Chondrocyte (in vitro differentiated cells): ENCODE measurements around the gene ATP5IF1. TPM values are rescaled to one million over a fixed set of nuclear protein-coding genes. Genes with fewer than 3 reads are reported as not detected.

Experiments used
- DNase-seq: peaks from one replicate; pipeline ENCODE4 v3.0.0; 2021; ENCODE audit warnings: mixed read lengths, low spot score
- H3K27ac Mint-ChIP-seq: one replicate; pipeline ENCODE4 v1.8.0; 2021; ENCODE audit warnings: mild to moderate bottlenecking, moderate library complexity, mixed read lengths; ENCODE audit not compliant: unreplicated experiment
- H3K27me3 Mint-ChIP-seq: 2 replicates; pipeline ENCODE4 v1.8.0; 2021; ENCODE audit warnings: low read depth, mixed read lengths
- H3K36me3 Mint-ChIP-seq: 2 replicates; pipeline ENCODE4 v1.8.0; 2021; ENCODE audit warnings: low read depth, mixed read lengths
- H3K4me1 Mint-ChIP-seq: 2 replicates; pipeline ENCODE4 v1.8.0; 2021; ENCODE audit warnings: low read depth, mild to moderate bottlenecking, mixed read lengths
- H3K4me3 Mint-ChIP-seq: one replicate; pipeline ENCODE4 v1.8.0; 2021; ENCODE audit warnings: mild to moderate bottlenecking, moderate library complexity, mixed read lengths; ENCODE audit not compliant: unreplicated experiment
- H3K9me3 Mint-ChIP-seq: 2 replicates; pipeline ENCODE4 v1.8.0; 2021; ENCODE audit warnings: low read depth, mixed read lengths
- CTCF ChIP-seq: fragments of 200-600 bp; sonication (generic); IDR thresholded peaks from 2 replicates; pipeline ENCODE4 v1.5.0; 2021; ENCODE audit warnings: antibody characterized with exemption, mild to moderate bottlenecking, moderate library complexity
- total RNA-seq: library from RNA; stranded (reverse); gene quantifications from 3 replicates; pipeline ENCODE4 v1.2.1, GENCODE V29; 2021

ATP5IF1 gene
- total RNA-seq, 1 donor from 2014 or later = 125 TPM

- Mint-ChIP-seq H3K27ac (peak overlapping the region; percentile 95), H3K9me3 (no peaks in the 10 kb centered on the region), H3K36me3 (no peaks in the 10 kb centered on the region), H3K4me1 (peaks cover 34% of the 10 kb centered on the region), H3K4me3 (peak overlapping the region; percentile 92), H3K27me3 (no peaks in the 10 kb centered on the region)
- no peak for DNase-seq
- TF ChIP-seq CTCF = no peak
Measured at GRCh38 chr1:28246427-28246832, 10.5 kb downstream of the ATP5IF1 start.

- peak overlapping the region; percentile 61 for H3K4me3 Mint-ChIP-seq
- no peak for TF ChIP-seq CTCF
- H3K4me1 Mint-ChIP-seq = peaks cover 34% of the 10 kb centered on the region
- H3K9me3 Mint-ChIP-seq = no peaks in the 10 kb centered on the region
- no peaks in the 10 kb centered on the region for H3K27me3 Mint-ChIP-seq
- peak overlapping the region; percentile 94 for H3K27ac Mint-ChIP-seq
- no peak for DNase-seq
- H3K36me3 Mint-ChIP-seq = no peaks in the 10 kb centered on the region
Measured at GRCh38 chr1:28247612-28248272, 11.8 kb downstream of the ATP5IF1 start.

DNA sequence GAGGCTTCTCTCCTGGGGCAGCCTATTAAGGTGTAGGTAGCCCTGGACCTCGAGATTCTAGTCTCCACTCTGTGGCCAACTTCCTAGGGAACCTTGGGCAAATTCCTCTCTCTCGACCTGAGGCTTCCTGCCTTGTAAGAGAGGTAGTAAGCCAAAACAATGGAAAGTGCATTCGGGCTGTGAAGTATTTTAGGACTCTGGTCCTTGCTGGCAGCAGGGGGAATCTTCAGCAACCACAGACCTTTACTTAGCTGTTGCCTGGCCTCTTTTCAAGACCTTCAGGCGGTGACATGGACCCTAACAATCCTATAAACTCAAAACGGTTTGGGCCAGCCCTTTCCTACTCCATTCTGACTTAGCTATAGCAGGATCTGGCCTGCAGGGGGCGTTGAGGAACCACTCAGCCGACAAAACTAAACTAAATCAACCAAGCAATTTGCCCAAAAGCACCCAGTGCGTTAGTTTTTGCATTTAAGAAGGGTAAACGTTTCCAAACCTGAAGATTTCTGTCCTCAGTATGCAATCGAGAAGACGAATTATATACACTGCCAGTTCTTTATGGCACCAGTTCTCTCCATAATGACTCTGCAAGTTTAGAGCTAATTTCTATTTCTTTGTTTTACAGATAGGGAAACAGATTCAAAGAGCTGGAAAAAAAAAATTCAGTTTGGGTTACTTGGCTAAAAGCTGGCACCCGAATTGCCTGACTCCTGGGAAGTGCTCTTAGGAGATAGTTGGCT is 12.5 kb downstream of the ATP5IF1 start:
- Mint-ChIP-seq H3K27me3 (no peaks in the 10 kb centered on the region), H3K36me3 (no peaks in the 10 kb centered on the region), H3K4me1 (peaks cover 34% of the 10 kb centered on the region), H3K27ac (peak overlapping the region; percentile 94), H3K9me3 (no peaks in the 10 kb centered on the region), H3K4me3 (peak overlapping the region; percentile 40)
- TF ChIP-seq CTCF = peak; percentile 92
- no peak for DNase-seq

DNA sequence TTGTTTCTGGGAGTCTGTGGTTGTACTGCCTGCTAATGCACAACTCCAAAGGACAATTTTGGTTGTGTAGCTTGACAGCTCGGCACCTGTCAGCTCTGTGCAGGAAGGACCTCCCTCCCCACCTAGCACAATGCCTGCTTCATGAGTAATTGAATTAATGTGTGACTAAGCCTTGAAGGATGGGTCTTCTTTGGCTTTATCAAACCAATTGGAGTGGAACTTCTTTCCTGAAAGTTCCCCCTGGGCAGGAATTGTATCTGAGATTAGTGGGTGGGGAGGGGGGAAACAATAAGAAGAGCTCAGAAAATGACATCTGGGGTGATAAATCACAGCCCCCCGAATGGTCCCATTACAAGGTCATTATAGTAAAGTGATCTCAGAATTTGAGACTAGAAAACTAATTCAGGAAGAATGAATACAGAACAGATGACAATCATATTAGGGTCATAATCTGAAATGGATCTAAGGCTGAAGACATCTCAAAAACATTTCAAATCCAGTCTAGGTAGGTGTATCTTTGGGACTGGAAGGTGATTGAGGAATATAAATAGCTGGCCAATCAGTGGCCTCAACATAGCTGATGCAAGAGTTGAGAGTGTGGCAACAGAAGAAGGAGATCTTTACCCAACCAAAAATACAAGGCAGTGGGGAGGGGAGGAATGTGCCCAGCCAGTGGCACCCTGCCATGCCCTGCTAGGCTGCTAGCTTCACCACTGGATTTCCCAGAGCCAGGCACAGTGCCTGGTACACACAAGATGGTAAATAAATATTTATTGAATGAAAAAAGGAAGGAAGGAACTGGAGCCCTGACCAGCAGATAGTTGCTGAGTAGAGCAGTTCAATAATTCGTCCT is 13.3 kb downstream of the ATP5IF1 start:
- H3K9me3 Mint-ChIP-seq = no peaks in the 10 kb centered on the region
- no peak for TF ChIP-seq CTCF
- peak overlapping the region; percentile 40 for H3K4me3 Mint-ChIP-seq
- no peaks in the 10 kb centered on the region for H3K27me3 Mint-ChIP-seq
- H3K4me1 Mint-ChIP-seq = peaks cover 34% of the 10 kb centered on the region
- peak overlapping the region; percentile 94 for H3K27ac Mint-ChIP-seq
- no peak for DNase-seq
- H3K36me3 Mint-ChIP-seq = no peaks in the 10 kb centered on the region

- peaks cover 34% of the 10 kb centered on the region for H3K4me1 Mint-ChIP-seq
- no peak for TF ChIP-seq CTCF
Measured at GRCh38 chr1:28249866-28250295, 14.0 kb downstream of the ATP5IF1 start.

More at GRCh38 chr1:28249866-28250295, 14.0 kb downstream of the ATP5IF1 start:
- H3K27me3 Mint-ChIP-seq = no peaks in the 10 kb centered on the region
- H3K4me3 Mint-ChIP-seq = no peak overlapping the region
- H3K27ac Mint-ChIP-seq = peak overlapping the region; percentile 24
- no peaks in the 10 kb centered on the region for H3K9me3 Mint-ChIP-seq
- no peaks in the 10 kb centered on the region for H3K36me3 Mint-ChIP-seq
- DNase-seq = no peak
